ENCODE results near the gene TCOF1.

DNA sequence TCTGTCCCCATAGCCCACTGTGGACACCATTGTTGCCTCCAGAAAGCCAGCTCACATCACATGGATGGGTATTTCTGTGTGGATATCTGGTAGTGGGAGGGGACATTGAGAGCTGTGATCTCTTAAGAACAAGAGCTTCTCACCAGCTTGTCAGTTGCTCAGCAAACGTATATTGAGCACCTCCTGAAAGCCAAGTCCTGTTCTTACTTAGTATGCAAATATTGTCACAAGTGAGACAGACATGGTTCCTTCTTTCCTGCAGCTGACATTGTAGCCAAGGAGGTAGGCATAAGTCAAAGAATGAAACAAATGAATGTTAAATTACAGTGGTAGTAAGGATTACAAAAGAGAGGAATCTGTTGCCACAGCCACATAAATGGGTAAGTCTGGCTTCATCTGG lies 3.8 kb downstream of the TCOF1 start:
- TF ChIP-seq, protein P1, sequence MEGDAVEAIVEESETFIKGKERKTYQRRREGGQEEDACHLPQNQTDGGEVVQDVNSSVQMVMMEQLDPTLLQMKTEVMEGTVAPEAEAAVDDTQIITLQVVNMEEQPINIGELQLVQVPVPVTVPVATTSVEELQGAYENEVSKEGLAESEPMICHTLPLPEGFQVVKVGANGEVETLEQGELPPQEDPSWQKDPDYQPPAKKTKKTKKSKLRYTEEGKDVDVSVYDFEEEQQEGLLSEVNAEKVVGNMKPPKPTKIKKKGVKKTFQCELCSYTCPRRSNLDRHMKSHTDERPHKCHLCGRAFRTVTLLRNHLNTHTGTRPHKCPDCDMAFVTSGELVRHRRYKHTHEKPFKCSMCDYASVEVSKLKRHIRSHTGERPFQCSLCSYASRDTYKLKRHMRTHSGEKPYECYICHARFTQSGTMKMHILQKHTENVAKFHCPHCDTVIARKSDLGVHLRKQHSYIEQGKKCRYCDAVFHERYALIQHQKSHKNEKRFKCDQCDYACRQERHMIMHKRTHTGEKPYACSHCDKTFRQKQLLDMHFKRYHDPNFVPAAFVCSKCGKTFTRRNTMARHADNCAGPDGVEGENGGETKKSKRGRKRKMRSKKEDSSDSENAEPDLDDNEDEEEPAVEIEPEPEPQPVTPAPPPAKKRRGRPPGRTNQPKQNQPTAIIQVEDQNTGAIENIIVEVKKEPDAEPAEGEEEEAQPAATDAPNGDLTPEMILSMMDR (conservative IDR thresholded peaks at IDR 0.05) = no peak
- TF ChIP-seq ZFX (IDR thresholded peaks at IDR 0.05) = no peak

Measured in C4-2B (cell line).